ENCODE data around the gene AMOTL2. TPM values are rescaled to one million over a fixed set of nuclear protein-coding genes. Genes with fewer than 3 reads are reported as not detected.
A peak's percentile ranks its signal among the peaks of the same experiment; 100 is the strongest.

AMOTL2 gene
- total RNA-seq, 4 donors from 2014 or later, result 49.4 to 87.5 (median 61.4) TPM

DNA sequence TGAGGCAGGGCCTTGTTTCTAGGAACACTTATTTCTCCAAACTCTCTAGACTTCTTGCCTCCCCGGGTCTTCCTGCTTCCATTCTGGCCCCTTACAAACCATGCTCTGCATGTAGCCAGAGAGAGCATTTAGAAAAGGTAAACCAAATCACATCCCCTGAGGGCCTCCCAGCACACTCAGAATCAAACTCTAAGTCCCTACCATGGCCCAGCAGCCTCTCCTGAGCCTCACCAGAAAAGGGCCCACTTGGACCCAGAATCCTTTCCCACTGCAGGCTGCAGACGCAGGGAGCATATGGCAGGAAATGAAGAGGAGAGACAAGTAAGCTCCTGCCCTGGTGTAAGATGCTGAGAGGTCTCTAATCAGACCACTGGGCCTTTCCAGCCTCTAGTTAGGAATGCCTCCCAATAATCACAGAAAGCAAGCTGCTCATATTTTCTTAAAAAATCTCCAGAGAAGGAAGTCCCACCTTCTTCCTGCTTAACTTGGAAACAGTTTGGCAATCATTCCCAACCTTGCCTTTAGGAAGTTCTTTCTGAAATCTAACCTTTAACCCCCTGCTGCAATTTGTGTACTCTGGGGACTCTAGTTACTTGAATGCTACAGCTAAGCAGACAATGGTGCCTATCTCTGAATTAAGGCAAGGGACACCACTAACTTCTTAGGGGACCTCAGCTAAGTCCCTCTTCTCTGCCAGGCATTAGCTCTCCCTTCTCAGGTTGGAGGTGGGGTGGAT is 4.2 kb downstream of the AMOTL2 start:
- no peak overlapping the region for H3K4me3 ChIP-seq
- H3K27me3 ChIP-seq, result no peaks in the 10 kb centered on the region
- TF ChIP-seq, protein P1, sequence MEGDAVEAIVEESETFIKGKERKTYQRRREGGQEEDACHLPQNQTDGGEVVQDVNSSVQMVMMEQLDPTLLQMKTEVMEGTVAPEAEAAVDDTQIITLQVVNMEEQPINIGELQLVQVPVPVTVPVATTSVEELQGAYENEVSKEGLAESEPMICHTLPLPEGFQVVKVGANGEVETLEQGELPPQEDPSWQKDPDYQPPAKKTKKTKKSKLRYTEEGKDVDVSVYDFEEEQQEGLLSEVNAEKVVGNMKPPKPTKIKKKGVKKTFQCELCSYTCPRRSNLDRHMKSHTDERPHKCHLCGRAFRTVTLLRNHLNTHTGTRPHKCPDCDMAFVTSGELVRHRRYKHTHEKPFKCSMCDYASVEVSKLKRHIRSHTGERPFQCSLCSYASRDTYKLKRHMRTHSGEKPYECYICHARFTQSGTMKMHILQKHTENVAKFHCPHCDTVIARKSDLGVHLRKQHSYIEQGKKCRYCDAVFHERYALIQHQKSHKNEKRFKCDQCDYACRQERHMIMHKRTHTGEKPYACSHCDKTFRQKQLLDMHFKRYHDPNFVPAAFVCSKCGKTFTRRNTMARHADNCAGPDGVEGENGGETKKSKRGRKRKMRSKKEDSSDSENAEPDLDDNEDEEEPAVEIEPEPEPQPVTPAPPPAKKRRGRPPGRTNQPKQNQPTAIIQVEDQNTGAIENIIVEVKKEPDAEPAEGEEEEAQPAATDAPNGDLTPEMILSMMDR (IDR thresholded peaks at IDR 0.05), result no peak
- no peak for DNase-seq
- H3K36me3 ChIP-seq, result no peaks in the 10 kb centered on the region
- intact Hi-C loops (cut with DNase I; ENCODE audit: low total_unique reads), result loop anchor here (5.0 kb wide), 1 partner anchor 92 kb away; no protein-coding TSS in a partner anchor
- peaks cover 5 to 62% of the 10 kb centered on the region in 2 donors for H3K4me1 ChIP-seq
- H3K9me3 ChIP-seq, result no peaks in the 10 kb centered on the region
- H3K27ac ChIP-seq, result peak overlapping the region; percentile 97 to 99

DNA sequence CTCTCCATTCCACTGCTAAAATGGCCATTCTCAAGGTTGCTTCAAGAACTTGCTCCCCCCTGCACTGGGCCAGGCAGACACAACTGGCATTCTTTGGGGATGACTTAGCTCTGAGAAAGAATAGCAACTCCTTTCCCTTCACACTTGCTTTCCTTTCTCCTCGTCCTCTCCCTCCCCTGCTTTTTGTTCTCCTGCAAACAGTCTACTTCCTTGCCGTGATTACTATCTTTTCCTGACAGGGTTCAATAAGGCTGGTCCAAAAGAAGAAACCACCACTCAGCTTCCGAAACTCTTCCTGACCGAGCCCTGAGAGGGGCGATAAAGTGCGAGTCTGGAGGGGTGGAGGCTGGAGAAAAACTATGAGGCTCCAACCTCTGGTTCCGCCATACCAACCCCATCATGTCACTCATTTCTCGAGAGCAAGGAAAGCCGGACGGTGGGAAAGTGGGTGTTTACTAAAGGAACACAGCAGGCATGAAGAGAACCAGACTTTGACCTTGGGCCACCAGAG is 5.0 kb downstream of the AMOTL2 start:
- no peaks in the 10 kb centered on the region for H3K9me3 ChIP-seq
- H3K27ac ChIP-seq, result peak overlapping the region; percentile 97 to 99
- no peak for DNase-seq
- no peak overlapping the region for H3K4me3 ChIP-seq
- intact Hi-C loops (cut with DNase I; ENCODE audit: low total_unique reads), result no loop called here
- peaks cover 5 to 62% of the 10 kb centered on the region in 2 donors for H3K4me1 ChIP-seq
- H3K36me3 ChIP-seq, result no peaks in the 10 kb centered on the region
- TF ChIP-seq POLR2A (IDR thresholded peaks at IDR 0.05), result no peak
- TF ChIP-seq, protein P1 (IDR thresholded peaks at IDR 0.05), result no peak
- no peaks in the 10 kb centered on the region for H3K27me3 ChIP-seq

DNA sequence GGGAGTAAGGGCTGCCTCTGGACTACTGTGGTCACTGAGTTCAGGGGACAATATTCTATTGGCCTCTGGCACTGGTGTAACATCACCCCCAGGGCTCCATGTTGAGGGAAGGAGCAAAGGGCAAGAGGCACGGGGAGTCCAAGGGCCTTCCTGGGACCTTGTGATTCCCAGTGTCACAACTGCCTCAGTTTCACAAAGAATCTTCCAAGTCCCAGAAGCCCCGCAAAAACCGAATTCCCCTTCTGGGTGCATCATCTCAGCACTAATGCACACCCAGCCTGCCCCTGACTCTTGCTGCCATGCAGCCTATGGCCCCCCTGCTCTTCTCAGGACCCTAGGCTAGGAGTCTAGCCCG is 5.5 kb downstream of the AMOTL2 start:
- intact Hi-C loops (cut with DNase I; ENCODE audit: low total_unique reads), result no loop called here
- no peaks in the 10 kb centered on the region for H3K9me3 ChIP-seq
- no peaks in the 10 kb centered on the region for H3K27me3 ChIP-seq
- H3K4me1 ChIP-seq, result peaks cover 5 to 62% of the 10 kb centered on the region in 2 donors
- no peaks in the 10 kb centered on the region for H3K36me3 ChIP-seq
- no peak overlapping the region for H3K4me3 ChIP-seq
- TF ChIP-seq POLR2A (IDR thresholded peaks at IDR 0.05), result no peak
- TF ChIP-seq, protein P1 (IDR thresholded peaks at IDR 0.05), result no peak
- DNase-seq, result no peak
- peak overlapping the region; percentile 97 to 99 for H3K27ac ChIP-seq

DNA sequence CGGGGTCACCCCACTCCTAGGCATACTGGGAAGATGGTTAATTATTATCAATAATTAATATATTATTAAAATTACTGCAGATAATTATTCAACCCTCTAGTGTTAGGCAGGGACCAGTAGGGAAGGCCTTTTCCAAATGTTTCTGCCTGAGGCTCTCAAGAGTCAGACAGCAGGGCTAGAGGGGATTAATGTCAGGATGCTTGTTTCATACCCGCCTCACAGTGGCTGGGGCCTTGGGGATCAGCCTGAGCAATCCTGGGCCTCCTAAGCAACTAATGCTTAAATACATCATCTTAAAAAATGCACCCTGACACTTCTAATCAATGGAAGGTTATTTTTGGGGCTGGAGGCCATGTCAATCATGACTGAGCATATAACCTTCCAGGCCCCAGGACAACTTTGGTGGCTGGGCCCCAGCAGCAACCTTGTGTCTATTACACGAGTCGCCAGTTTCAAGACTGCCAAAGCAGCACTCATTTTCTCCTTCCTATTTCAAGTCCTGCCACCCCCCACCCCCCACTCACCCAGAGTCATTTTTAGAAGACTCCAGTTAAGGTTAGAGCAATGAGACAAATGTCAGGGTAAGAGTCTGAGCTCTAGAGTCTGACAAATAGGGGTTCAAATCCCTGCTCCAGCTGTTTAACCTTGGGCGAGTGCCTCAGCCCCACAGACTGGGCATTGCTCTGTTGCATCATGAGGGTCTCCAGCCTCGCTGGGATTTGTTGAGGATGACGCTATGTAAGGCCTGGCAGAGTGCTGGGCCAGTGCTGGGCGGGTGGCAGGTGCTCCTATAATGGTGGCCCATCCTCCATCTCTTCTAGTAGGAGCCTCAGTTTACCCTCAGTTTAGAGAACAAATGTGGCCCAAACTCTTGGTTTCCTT is 6.1 kb downstream of the AMOTL2 start:
- Histone ChIP-seq H3K36me3 (no peaks in the 10 kb centered on the region), H3K27ac (peak overlapping the region; percentile 97 to 99), H3K4me1 (peaks cover 10 to 68% of the 10 kb centered on the region in 2 donors), H3K4me3 (no peak overlapping the region), H3K9me3 (no peaks in the 10 kb centered on the region), H3K27me3 (no peaks in the 10 kb centered on the region)
- no peak for TF ChIP-seq POLR2A (IDR thresholded peaks at IDR 0.05)
- TF ChIP-seq, protein P1 (IDR thresholded peaks at IDR 0.05), result no peak
- intact Hi-C loops (cut with DNase I; ENCODE audit: low total_unique reads), result no loop called here
- DNase-seq, result no peak
